Astrocyte of the spinal cord (primary cell): ENCODE data around the gene KRTAP19-5.

Experiments
- DNase-seq: peaks from one replicate; pipeline ENCODE4 v3.0.0; 2011; ENCODE audit warnings: low read depth, low spot score
- H3K4me3 ChIP-seq: 2 replicates; pipeline ENCODE4 v1.5.1; 2011; ENCODE audit warnings: low read depth, mild to moderate bottlenecking, low read length, moderate library complexity
- CTCF ChIP-seq: IDR thresholded peaks from 2 replicates; pipeline ENCODE4 v1.5.1; 2012; ENCODE audit warnings: low read depth, mild to moderate bottlenecking, low read length, inconsistent platforms
- in situ Hi-C: cut with HindIII; loops from 2 replicates; pipeline ENCODE4 v1.10.0; 2017; ENCODE audit warnings: low sequenced_read_pairs

KRTAP19-5 gene

GRCh38 chr21:30468900-30469714 is 32.8 kb downstream of the KRTAP19-5 start:
- no peak overlapping the region for H3K4me3 ChIP-seq
- in situ Hi-C loops: no loop called here
- DNase-seq: no peak
- TF ChIP-seq CTCF: no peak

- H3K4me3 ChIP-seq: no peak overlapping the region
- in situ Hi-C loops: no loop called here
- DNase-seq: no peak
- TF ChIP-seq CTCF: peak; percentile 33
Observed at GRCh38 chr21:30463713-30464112, 38.2 kb downstream of the KRTAP19-5 start.
